ENCODE data around the gene LPP.

Gene LPP

DNA sequence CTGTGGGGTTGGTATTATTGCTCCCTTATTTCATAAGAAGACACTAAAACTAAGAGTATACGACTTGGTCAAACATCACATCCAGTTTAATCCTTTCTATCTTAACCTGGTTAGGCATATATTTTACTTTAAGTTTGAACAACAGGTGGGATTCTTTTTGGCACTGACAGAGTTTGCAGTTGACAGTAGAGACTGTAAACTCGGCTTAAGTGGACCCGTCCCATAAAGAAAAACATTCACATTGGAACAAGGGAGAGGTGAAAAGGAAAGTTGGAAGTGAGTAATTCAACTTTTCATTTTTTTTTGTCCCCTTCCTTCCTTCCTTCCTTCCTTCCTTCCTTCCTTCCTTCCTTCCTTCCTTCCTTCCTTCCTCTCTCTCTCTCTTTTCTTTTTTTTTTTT lies 355.4 kb downstream of the LPP start:
- no peak overlapping the region for H3K27ac ChIP-seq (replicated peaks)
- no peak for TF ChIP-seq POLR2AphosphoS5 (IDR thresholded peaks at IDR 0.05; ENCODE audit: low read depth)
- no peak for TF ChIP-seq GABPA (IDR thresholded peaks at IDR 0.05; ENCODE audit: low read depth)
- TF ChIP-seq, protein P1, sequence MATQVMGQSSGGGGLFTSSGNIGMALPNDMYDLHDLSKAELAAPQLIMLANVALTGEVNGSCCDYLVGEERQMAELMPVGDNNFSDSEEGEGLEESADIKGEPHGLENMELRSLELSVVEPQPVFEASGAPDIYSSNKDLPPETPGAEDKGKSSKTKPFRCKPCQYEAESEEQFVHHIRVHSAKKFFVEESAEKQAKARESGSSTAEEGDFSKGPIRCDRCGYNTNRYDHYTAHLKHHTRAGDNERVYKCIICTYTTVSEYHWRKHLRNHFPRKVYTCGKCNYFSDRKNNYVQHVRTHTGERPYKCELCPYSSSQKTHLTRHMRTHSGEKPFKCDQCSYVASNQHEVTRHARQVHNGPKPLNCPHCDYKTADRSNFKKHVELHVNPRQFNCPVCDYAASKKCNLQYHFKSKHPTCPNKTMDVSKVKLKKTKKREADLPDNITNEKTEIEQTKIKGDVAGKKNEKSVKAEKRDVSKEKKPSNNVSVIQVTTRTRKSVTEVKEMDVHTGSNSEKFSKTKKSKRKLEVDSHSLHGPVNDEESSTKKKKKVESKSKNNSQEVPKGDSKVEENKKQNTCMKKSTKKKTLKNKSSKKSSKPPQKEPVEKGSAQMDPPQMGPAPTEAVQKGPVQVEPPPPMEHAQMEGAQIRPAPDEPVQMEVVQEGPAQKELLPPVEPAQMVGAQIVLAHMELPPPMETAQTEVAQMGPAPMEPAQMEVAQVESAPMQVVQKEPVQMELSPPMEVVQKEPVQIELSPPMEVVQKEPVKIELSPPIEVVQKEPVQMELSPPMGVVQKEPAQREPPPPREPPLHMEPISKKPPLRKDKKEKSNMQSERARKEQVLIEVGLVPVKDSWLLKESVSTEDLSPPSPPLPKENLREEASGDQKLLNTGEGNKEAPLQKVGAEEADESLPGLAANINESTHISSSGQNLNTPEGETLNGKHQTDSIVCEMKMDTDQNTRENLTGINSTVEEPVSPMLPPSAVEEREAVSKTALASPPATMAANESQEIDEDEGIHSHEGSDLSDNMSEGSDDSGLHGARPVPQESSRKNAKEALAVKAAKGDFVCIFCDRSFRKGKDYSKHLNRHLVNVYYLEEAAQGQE (IDR thresholded peaks at IDR 0.05; ENCODE audit: insufficient replicate concordance, low read depth) = no peak
- TF ChIP-seq, protein P2, sequence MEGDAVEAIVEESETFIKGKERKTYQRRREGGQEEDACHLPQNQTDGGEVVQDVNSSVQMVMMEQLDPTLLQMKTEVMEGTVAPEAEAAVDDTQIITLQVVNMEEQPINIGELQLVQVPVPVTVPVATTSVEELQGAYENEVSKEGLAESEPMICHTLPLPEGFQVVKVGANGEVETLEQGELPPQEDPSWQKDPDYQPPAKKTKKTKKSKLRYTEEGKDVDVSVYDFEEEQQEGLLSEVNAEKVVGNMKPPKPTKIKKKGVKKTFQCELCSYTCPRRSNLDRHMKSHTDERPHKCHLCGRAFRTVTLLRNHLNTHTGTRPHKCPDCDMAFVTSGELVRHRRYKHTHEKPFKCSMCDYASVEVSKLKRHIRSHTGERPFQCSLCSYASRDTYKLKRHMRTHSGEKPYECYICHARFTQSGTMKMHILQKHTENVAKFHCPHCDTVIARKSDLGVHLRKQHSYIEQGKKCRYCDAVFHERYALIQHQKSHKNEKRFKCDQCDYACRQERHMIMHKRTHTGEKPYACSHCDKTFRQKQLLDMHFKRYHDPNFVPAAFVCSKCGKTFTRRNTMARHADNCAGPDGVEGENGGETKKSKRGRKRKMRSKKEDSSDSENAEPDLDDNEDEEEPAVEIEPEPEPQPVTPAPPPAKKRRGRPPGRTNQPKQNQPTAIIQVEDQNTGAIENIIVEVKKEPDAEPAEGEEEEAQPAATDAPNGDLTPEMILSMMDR (IDR thresholded peaks at IDR 0.05; ENCODE audit: insufficient read depth, low read length) = no peak
- TF ChIP-seq SPI1 (IDR thresholded peaks at IDR 0.05; ENCODE audit: borderline replicate concordance, low read depth) = no peak
- no peak overlapping the region for H3K4me3 ChIP-seq (replicated peaks; ENCODE audit: insufficient read depth, low read length)
- no peak for DNase-seq (ENCODE audit: low read depth in 1 of 2, low spot score in 1 of 2)
- no peaks in the 10 kb centered on the region for H3K27me3 ChIP-seq (ENCODE audit: insufficient read depth, poor library complexity, severe bottlenecking)

DNA sequence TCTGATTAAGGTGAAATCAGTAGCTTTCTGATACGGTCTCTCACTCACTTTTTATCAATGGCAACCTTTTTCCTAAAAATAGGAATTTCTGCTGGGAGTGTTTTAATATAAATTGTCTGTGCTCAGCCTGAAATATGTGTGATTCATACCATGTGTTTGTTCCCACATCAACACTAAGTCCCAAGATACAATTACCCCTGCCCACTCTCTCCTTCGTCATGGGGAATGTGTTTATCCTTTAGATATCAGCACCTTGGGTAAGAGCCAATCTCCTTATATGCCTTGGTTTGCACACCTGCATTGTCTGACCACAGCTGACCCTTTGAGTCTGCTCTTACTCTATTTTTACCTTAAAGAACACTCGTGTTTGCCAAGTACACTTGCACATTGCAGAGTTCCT lies 356.4 kb downstream of the LPP start:
- DNase-seq (ENCODE audit: low read depth in 1 of 2, low spot score in 1 of 2) = no peak
- Histone ChIP-seq H3K27ac (replicated peaks) (no peak overlapping the region), H3K27me3 (ENCODE audit: insufficient read depth, poor library complexity, severe bottlenecking) (no peaks in the 10 kb centered on the region), H3K4me3 (replicated peaks; ENCODE audit: insufficient read depth, low read length) (no peak overlapping the region)
- no peak for TF ChIP-seq GABPA (IDR thresholded peaks at IDR 0.05; ENCODE audit: low read depth)
- TF ChIP-seq, protein P1 (IDR thresholded peaks at IDR 0.05; ENCODE audit: insufficient replicate concordance, low read depth) = no peak
- TF ChIP-seq, protein P2 (IDR thresholded peaks at IDR 0.05; ENCODE audit: insufficient read depth, low read length) = no peak
- no peak for TF ChIP-seq POLR2AphosphoS5 (IDR thresholded peaks at IDR 0.05; ENCODE audit: low read depth)
- no peak for TF ChIP-seq SPI1 (IDR thresholded peaks at IDR 0.05; ENCODE audit: borderline replicate concordance, low read depth)

DNA sequence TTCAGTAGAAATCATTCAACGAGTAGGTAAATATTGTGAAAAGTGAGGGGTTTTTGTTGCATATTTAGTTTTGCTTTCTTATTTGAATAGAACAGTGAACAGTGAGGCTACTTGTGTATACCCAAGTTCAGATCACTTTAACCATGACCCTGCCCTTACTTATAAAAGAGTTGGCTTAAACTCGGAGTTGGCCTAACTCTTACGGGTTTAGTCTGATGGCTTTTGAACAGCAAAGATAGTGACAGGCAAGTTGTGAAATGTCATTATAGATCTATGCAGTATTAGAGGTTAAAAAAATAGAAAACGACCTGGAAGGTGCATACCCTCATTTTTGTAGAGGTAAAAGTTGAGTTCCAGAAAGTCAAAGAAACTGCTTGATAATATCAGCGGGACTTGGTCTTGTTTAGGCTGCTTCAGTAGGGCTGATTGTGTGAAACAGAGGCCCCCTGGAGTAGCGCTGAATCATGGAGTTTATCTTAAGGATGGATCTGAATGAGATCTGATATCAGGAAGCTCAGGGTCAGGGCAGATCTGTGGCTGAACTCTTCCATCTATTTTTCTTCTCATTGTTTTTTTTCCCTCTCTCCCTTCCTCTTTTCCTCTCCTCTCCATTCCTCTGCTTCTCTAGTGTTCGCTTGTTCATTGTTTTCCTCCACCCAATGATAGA lies 359.8 kb downstream of the LPP start:
- DNase-seq (ENCODE audit: low read depth in 1 of 2, low spot score in 1 of 2) = no peak
- Histone ChIP-seq H3K27ac (replicated peaks) (no peak overlapping the region), H3K27me3 (ENCODE audit: insufficient read depth, poor library complexity, severe bottlenecking) (no peaks in the 10 kb centered on the region), H3K4me3 (replicated peaks; ENCODE audit: insufficient read depth, low read length) (no peak overlapping the region)
- TF ChIP-seq POLR2AphosphoS5 (IDR thresholded peaks at IDR 0.05; ENCODE audit: low read depth) (no peak), SPI1 (IDR thresholded peaks at IDR 0.05; ENCODE audit: borderline replicate concordance, low read depth) (no peak), GABPA (IDR thresholded peaks at IDR 0.05; ENCODE audit: low read depth) (no peak)
- TF ChIP-seq, protein P2 (IDR thresholded peaks at IDR 0.05; ENCODE audit: insufficient read depth, low read length) = no peak
- TF ChIP-seq, protein P1 (IDR thresholded peaks at IDR 0.05; ENCODE audit: insufficient replicate concordance, low read depth) = no peak
